ENCODE data around the gene KERA.
A peak's percentile ranks its signal among the peaks of the same experiment; 100 is the strongest.

The KERA gene

GRCh38 chr12:91019455-91019854, 38.4 kb downstream of the KERA start:
- Histone ChIP-seq H3K9ac (ENCODE audit: low read depth, low read length, poor library complexity) (no peak overlapping the region), H2AK5ac (ENCODE audit: low read depth, low read length) (no peak overlapping the region), H2AFZ (ENCODE audit: low read length) (no peak overlapping the region), H3K4me3 (ENCODE audit: low read length in 2 of 2) (no peak overlapping the region), H2BK15ac (ENCODE audit: low read length) (no peak overlapping the region), H4K91ac (ENCODE audit: low read depth, low read length, poor library complexity) (no peak overlapping the region), H2BK5ac (ENCODE audit: low read length) (no peak overlapping the region), H3K4ac (ENCODE audit: low read length) (no peak overlapping the region), H3K4me2 (ENCODE audit: insufficient read depth, low read length, poor library complexity, severe bottlenecking) (no peak overlapping the region), H3K27ac (replicated peaks; ENCODE audit: low read length) (no peak overlapping the region), H3K18ac (ENCODE audit: low read length) (no peak overlapping the region), H3K4me1 (ENCODE audit: control insufficient read depth in 2 of 2, insufficient read depth in 1 of 2, low read depth in 1 of 2, low read length in 2 of 2) (no peaks in the 10 kb centered on the region), H3K79me1 (ENCODE audit: low read depth, low read length) (no peaks in the 10 kb centered on the region), H3K9me3 (replicated peaks in 1 of 2; ENCODE audit: control insufficient read depth in 2 of 2, insufficient read depth in 1 of 2, low read depth in 1 of 2, low read length in 2 of 2) (no peaks in the 10 kb centered on the region), H3K36me3 (replicated peaks in 1 of 2; ENCODE audit: control insufficient read depth in 2 of 2, insufficient read depth in 2 of 2, low read length in 2 of 2) (no peaks in the 10 kb centered on the region), H3K23ac (ENCODE audit: low read depth, low read length, poor library complexity) (no peak overlapping the region), H3K27me3 (ENCODE audit: control insufficient read depth in 3 of 3, insufficient read depth in 3 of 3, low read depth in 1 of 3, low read length in 3 of 3) (no peaks in the 10 kb centered on the region), H2BK12ac (ENCODE audit: low read length) (no peak overlapping the region), H2BK120ac (ENCODE audit: low read depth, low read length) (no peak overlapping the region), H4K8ac (ENCODE audit: low read depth, low read length) (no peak overlapping the region), H3K14ac (ENCODE audit: low read length) (no peak overlapping the region)
- DNase-seq (ENCODE audit: low spot score), result no peak
- no CpG with 5 or more reads among the region's 4 CpGs for WGBS, 2 donors (ENCODE audit: extremely low coverage in 2 of 2, insufficient read length in 2 of 2, insufficient replicate concordance in 1 of 2)

- Histone ChIP-seq H3K14ac (ENCODE audit: low read length) (no peak overlapping the region), H4K8ac (ENCODE audit: low read depth, low read length) (no peak overlapping the region), H3K27me3 (ENCODE audit: control insufficient read depth in 3 of 3, insufficient read depth in 3 of 3, low read depth in 1 of 3, low read length in 3 of 3) (no peaks in the 10 kb centered on the region), H3K27ac (replicated peaks; ENCODE audit: low read length) (no peak overlapping the region), H2BK5ac (ENCODE audit: low read length) (no peak overlapping the region), H3K18ac (ENCODE audit: low read length) (no peak overlapping the region), H3K4me1 (ENCODE audit: control insufficient read depth in 2 of 2, insufficient read depth in 1 of 2, low read depth in 1 of 2, low read length in 2 of 2) (no peaks in the 10 kb centered on the region), H3K79me1 (ENCODE audit: low read depth, low read length) (no peaks in the 10 kb centered on the region), H3K36me3 (replicated peaks in 1 of 2; ENCODE audit: control insufficient read depth in 2 of 2, insufficient read depth in 2 of 2, low read length in 2 of 2) (no peaks in the 10 kb centered on the region), H3K23ac (ENCODE audit: low read depth, low read length, poor library complexity) (no peak overlapping the region), H4K91ac (ENCODE audit: low read depth, low read length, poor library complexity) (no peak overlapping the region), H3K9me3 (replicated peaks in 1 of 2; ENCODE audit: control insufficient read depth in 2 of 2, insufficient read depth in 1 of 2, low read depth in 1 of 2, low read length in 2 of 2) (no peaks in the 10 kb centered on the region), H2BK15ac (ENCODE audit: low read length) (no peak overlapping the region), H2BK12ac (ENCODE audit: low read length) (no peak overlapping the region), H3K4ac (ENCODE audit: low read length) (no peak overlapping the region), H3K9ac (ENCODE audit: low read depth, low read length, poor library complexity) (no peak overlapping the region), H3K4me3 (ENCODE audit: low read length in 2 of 2) (no peak overlapping the region), H3K4me2 (ENCODE audit: insufficient read depth, low read length, poor library complexity, severe bottlenecking) (no peak overlapping the region), H2AK5ac (ENCODE audit: low read depth, low read length) (no peak overlapping the region), H2AFZ (ENCODE audit: low read length) (peak overlapping the region; percentile 22), H2BK120ac (ENCODE audit: low read depth, low read length) (no peak overlapping the region)
- WGBS, 2 donors (ENCODE audit: extremely low coverage in 2 of 2, insufficient read length in 2 of 2, insufficient replicate concordance in 1 of 2), result no CpG with 5 or more reads among the region's 5 CpGs
- DNase-seq (ENCODE audit: low spot score), result no peak
Measured at GRCh38 chr12:91017511-91018263, 40.1 kb downstream of the KERA start.

DNA sequence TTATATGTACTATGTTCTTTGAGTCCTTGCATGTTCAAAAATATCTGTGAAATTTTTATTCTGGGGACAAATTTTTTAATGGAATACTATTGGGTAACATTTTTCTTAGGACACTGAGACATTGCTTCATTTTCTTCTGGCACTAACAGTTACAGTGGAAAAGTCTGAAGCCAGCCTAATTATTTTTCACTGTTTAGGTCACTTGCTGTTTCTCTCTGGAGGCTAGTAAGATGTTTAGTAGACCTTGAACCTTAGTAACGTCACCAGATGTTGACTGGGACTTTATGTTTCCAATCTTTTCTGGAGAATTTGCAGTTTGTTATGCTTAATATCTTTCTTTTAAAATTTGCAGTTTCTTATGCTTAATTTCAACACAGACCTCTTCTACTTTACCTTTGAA, 40.8 kb downstream of the KERA start:
- H2AK5ac ChIP-seq (ENCODE audit: low read depth, low read length), result no peak overlapping the region
- H3K27ac ChIP-seq (replicated peaks; ENCODE audit: low read length), result no peak overlapping the region
- no peaks in the 10 kb centered on the region for H3K79me1 ChIP-seq (ENCODE audit: low read depth, low read length)
- no peak overlapping the region for H3K23ac ChIP-seq (ENCODE audit: low read depth, low read length, poor library complexity)
- no peak overlapping the region for H2BK120ac ChIP-seq (ENCODE audit: low read depth, low read length)
- no peak overlapping the region for H3K4me2 ChIP-seq (ENCODE audit: insufficient read depth, low read length, poor library complexity, severe bottlenecking)
- H3K9me3 ChIP-seq (replicated peaks in 1 of 2; ENCODE audit: control insufficient read depth in 2 of 2, insufficient read depth in 1 of 2, low read depth in 1 of 2, low read length in 2 of 2), result no peaks in the 10 kb centered on the region
- no peaks in the 10 kb centered on the region for H3K27me3 ChIP-seq (ENCODE audit: control insufficient read depth in 3 of 3, insufficient read depth in 3 of 3, low read depth in 1 of 3, low read length in 3 of 3)
- no CpG with 5 or more reads among the region's 1 CpG for WGBS, 2 donors (ENCODE audit: extremely low coverage in 2 of 2, insufficient read length in 2 of 2, insufficient replicate concordance in 1 of 2)
- DNase-seq (ENCODE audit: low spot score), result no peak
- H2AFZ ChIP-seq (ENCODE audit: low read length), result no peak overlapping the region
- H4K91ac ChIP-seq (ENCODE audit: low read depth, low read length, poor library complexity), result no peak overlapping the region
- no peak overlapping the region for H3K14ac ChIP-seq (ENCODE audit: low read length)
- H3K9ac ChIP-seq (ENCODE audit: low read depth, low read length, poor library complexity), result no peak overlapping the region
- no peak overlapping the region for H3K4ac ChIP-seq (ENCODE audit: low read length)
- H3K4me3 ChIP-seq (ENCODE audit: low read length in 2 of 2), result no peak overlapping the region
- H4K8ac ChIP-seq (ENCODE audit: low read depth, low read length), result no peak overlapping the region
- H3K18ac ChIP-seq (ENCODE audit: low read length), result no peak overlapping the region
- H2BK5ac ChIP-seq (ENCODE audit: low read length), result no peak overlapping the region
- H3K4me1 ChIP-seq (ENCODE audit: control insufficient read depth in 2 of 2, insufficient read depth in 1 of 2, low read depth in 1 of 2, low read length in 2 of 2), result no peaks in the 10 kb centered on the region
- no peak overlapping the region for H2BK15ac ChIP-seq (ENCODE audit: low read length)
- no peak overlapping the region for H2BK12ac ChIP-seq (ENCODE audit: low read length)
- no peaks in the 10 kb centered on the region for H3K36me3 ChIP-seq (replicated peaks in 1 of 2; ENCODE audit: control insufficient read depth in 2 of 2, insufficient read depth in 2 of 2, low read length in 2 of 2)

DNA sequence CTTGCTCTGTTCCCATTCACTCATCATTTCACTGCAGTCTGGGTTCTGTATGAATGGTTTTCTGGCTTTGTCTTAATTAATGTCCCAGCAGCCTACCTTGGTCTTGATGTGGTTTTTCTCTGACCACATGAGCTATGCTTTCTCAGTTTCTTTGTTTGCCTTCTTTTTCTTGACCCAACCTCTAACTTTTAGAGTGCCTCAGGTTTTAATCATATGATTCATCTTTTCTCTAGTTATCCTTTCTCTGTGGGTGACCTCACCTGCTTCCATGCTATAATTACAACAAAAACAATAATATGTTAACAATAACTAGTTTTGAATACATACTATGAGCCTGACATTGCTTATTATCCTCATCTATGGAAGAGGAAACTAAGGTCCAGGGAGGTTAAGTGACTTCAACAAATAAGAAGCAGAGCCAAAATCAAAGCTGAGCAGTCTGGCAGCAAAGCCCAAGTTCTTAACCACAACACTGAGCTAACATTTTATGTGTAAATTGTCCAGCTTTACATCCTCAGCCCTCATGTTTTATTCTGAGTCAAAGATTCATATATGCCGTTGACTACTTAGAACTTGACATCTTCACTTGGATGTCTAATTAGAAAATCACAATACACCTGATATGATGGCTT, 48.4 kb downstream of the KERA start:
- Histone ChIP-seq H3K36me3 (replicated peaks in 1 of 2; ENCODE audit: control insufficient read depth in 2 of 2, insufficient read depth in 2 of 2, low read length in 2 of 2) (no peaks in the 10 kb centered on the region), H3K9me3 (replicated peaks in 1 of 2; ENCODE audit: control insufficient read depth in 2 of 2, insufficient read depth in 1 of 2, low read depth in 1 of 2, low read length in 2 of 2) (no peaks in the 10 kb centered on the region), H3K27ac (replicated peaks; ENCODE audit: low read length) (no peak overlapping the region), H3K14ac (ENCODE audit: low read length) (no peak overlapping the region), H3K4me1 (ENCODE audit: control insufficient read depth in 2 of 2, insufficient read depth in 1 of 2, low read depth in 1 of 2, low read length in 2 of 2) (no peaks in the 10 kb centered on the region), H3K79me1 (ENCODE audit: low read depth, low read length) (no peaks in the 10 kb centered on the region), H2BK5ac (ENCODE audit: low read length) (no peak overlapping the region), H3K4me2 (ENCODE audit: insufficient read depth, low read length, poor library complexity, severe bottlenecking) (no peak overlapping the region), H3K4me3 (ENCODE audit: low read length in 2 of 2) (no peak overlapping the region), H2BK12ac (ENCODE audit: low read length) (no peak overlapping the region), H3K4ac (ENCODE audit: low read length) (no peak overlapping the region), H3K27me3 (ENCODE audit: control insufficient read depth in 3 of 3, insufficient read depth in 3 of 3, low read depth in 1 of 3, low read length in 3 of 3) (no peaks in the 10 kb centered on the region), H2AK5ac (ENCODE audit: low read depth, low read length) (no peak overlapping the region), H4K91ac (ENCODE audit: low read depth, low read length, poor library complexity) (no peak overlapping the region), H2BK120ac (ENCODE audit: low read depth, low read length) (no peak overlapping the region), H2AFZ (ENCODE audit: low read length) (no peak overlapping the region), H4K8ac (ENCODE audit: low read depth, low read length) (no peak overlapping the region), H3K23ac (ENCODE audit: low read depth, low read length, poor library complexity) (no peak overlapping the region), H3K18ac (ENCODE audit: low read length) (no peak overlapping the region), H3K9ac (ENCODE audit: low read depth, low read length, poor library complexity) (no peak overlapping the region), H2BK15ac (ENCODE audit: low read length) (no peak overlapping the region)
- DNase-seq (ENCODE audit: low spot score), result no peak
- no CpG with 5 or more reads among the region's 1 CpG for WGBS, 2 donors (ENCODE audit: extremely low coverage in 2 of 2, insufficient read length in 2 of 2, insufficient replicate concordance in 1 of 2)

Data from neuronal stem cell (in vitro differentiated cells).